CD1c-positive myeloid dendritic cell (primary cell): ENCODE results near the gene SLC39A3.
A peak's percentile ranks its signal among the peaks of the same experiment; 100 is the strongest.

Experiments
- DNase-seq: peaks from one replicate; pipeline ENCODE4 v3.0.0-alpha.2; 2016; ENCODE audit errors: extremely low spot score

The SLC39A3 gene

DNA sequence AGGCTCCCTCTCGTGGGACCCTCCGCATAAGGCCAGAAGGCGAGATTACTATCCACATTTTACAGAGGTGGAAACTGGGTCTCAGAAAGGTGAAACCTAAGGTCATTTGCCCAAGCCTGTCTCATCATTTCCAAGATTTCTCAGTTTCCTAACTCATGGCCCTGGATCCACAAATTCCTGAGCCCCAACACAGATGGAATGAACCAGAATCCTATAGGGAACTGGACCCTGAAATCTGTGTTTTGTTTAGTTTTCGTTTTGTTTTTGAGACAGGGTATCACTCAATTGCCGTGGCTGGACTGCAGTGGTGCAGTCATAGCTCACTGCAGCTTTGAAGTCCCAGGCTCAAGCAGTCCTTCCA is 36.8 kb downstream of the SLC39A3 start:
- DNase-seq, result no peak

DNA sequence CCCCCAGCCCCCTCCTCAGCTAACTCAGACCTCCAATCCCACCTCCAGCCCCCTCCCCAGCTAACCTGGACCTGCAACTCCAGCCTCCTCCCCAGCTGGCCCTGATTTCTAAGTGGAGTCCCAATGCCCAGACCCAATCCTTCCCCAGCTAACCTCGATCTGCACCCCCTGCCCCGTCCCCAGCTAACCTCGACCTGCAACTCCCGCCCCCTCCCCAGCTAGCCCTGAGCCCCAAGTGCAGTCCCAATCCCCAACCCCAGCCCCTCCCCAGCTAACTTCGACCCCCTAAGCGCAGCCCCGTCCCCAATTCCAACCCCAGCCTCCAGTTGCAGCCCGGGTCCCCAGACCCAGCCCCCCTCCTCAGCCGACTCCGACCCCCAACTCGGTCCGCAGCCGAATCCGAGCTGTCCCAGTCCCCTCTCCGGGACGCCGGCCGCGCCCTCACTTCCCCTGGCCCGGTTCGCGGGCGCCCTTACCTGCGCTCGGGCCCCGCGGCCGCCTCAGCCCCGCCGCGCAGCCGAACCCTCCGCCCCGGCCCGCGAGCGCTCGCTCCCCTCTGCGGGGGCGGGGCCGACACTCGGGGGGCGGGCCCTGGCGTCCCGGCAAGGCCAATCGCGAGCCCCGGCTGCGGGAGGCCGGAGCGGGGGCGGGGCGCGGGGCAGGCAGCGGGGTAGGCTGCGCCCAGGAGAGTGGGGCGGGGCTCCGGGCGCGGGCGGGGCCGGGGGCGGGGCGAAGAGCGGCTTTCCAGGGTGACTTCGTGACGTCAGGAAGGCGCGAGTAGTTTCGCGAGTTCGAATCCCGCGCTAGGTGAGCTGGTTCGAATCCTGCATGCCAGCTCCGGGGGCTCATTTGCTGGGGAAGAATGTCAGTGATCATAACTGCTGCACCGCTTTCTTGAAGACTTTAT is 37.4 kb downstream of the SLC39A3 start, which contains the start of gene GNG7:
Gene GNG7 (minus strand): TSS at position 525 of the 907 bp plus-strand sequence. CDS start 182,006 bp downstream, outside the sequence.
- peak; percentile 97 for DNase-seq

DNA sequence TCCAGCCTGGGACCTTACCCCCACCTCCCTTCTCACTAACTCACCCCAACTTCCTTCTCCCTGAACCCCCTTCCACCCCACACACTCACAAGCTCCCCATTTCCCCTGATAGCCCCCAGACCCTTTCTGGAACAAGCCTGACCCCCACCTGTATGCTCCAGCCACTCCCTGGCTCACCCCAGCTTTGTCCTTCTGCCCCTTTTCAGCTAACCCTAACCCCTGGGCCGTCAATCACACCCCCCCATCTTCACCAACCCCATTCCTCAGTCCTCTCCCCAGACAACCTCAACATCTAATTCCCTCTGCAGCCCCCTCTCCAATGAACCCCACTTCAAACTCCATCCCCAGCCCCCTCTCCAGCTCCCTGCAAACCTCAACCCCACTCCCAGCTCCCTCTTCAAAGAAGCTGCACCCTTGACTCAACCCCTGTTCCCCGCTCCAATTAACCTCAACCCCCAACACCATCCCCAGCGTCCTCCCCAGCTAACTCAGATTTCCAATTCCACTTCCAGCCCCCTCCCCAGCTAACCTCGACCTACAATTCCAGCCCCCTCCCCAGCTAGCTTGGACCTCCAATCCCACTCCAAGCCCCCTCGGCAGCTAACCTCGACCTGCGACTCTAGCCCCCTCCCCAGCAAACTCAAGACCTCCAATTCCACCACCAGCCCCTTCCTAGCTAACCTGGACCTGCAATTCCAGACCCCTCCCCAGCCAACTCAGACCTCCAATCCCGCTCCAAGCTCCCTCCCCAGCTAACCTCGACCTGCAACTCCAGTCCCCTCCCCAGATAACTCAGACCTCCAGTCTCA is 38.3 kb downstream of the SLC39A3 start:
- DNase-seq, result no peak

DNA sequence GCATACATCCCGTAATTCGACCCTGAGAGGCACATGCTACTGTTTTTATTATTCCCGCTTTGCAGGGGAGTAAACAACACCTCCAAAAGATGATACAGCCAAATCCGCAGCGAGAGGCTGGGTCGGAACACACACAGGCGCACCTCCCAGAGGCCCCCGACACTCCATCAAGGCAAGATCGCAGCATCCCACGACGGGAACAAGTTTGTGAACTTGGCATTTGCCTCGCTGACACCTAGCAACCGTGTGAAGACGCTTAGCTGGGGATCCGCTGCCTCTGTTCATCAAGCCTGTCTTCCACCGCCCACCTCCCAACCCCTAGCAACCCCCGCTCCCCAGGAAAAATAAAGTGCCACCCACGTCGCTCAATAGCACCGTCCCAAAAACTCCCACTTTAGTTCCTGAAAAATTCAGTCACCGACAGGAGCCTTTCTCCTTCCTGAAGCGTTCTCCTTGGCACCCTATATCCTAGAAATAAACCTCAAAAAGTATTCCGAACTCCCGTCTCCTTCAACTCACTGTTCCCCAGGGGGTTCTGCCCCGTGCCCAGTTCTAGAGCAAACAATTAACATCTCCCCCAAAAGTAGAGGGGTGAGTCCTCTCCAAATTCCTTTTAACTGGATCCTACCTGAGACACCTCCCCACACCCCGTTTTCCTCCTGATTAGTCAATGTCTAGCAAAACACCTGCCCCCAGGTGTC is 39.0 kb downstream of the SLC39A3 start:
- DNase-seq, result peak; percentile 69

DNA sequence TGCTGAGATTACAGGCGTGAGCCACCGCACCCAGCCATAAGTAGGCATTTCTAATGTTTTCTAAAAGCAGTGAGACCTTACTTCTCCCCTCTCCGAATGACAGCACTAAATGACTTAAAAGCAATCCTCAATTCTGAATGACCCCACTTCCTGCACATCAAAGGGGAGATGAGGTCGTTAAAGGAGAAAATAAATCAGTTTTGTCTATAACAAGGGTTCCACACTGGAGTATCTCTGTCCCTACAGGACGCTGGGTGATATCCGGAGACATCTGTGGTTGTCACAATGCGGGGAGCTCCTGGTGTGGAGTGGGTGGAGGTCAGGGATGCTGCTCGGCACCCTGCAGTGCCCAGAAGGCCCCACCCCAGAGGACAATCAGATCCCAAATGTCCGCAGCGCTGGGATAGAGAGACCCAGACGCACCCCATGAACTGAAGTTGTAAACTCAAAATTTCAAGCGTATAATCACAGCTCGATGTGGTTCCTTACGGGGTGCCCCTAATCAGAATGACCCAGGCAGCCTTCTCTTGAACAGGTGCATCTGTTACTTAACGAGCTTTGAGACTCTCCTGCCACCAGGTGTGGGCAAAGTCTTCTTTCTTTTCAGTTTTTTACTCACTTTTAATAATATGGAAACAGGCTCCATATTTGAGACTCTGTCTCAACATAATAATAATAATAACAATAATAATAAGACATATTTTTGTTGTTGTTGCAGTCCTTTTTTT is 40.2 kb downstream of the SLC39A3 start:
- DNase-seq, result no peak

DNA sequence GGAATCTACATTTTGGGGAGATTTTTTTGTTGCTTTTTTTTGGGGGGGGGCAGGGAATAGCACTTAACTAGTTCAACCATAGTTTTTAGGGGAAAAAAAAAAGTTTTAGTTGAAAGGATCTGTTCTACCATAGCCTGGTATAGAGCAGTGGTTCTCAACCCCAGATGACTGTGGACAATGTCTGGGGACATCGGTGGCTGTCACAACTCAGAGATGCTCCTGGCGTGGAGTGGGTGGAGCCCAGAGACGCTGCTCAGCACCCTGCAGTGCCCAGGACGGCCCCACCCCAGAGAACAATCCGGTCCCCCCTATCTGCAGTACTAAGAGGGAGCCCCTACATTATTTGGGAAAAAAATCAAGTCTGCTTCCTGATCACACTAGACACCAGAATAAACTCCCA is 45.6 kb downstream of the SLC39A3 start:
- DNase-seq, result no peak

DNA sequence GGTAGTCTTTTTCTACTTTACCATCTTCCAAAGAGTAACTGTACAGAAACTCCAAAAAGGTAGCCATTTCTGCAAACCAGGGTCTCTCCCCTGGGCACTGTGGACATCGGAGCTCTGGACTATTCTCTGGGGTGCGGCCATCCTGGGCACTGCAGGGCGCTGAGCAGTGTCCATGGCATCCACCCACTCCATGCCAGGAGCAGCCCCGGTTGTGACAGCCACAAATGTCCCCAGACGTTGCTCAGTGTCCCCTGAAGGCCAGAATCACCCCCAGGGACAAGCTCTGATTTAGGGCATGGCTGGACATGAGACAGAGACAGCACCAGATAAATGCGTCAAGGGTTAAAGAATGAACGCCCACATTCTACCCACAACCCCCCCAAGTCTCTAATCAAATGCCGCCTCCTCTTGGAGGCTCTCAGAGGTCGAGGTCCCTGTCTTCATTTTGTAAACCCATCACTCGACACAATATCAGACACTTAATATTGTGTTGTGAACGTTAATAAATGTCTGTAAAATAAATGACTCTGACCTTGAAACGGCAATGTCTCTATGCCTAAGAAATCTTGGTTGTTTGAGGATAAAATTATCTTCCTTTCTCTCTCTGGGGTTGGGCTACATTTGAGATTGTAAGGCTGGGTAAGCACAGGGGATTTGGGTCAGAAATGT is 46.2 kb downstream of the SLC39A3 start:
- no peak for DNase-seq

DNA sequence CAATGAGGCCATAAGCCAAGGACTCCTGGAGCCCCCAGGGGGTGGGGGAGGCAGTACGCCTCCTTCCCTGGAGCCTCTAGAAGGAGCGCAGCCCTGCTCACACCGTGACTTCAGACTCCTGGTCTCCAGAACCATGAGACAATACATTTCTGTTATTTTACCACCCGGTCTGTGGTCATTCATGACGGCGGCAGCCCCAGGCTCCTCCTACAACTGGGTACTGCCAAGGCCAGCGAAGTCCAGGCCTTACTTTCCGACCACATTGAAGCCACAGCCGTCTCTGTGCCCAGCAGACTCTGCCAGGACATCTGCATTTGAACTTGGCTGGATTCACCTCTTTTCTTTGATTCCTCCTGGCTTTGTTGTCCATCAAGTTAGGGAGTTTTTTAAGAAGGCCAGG is 47.9 kb downstream of the SLC39A3 start:
- no peak for DNase-seq

DNA sequence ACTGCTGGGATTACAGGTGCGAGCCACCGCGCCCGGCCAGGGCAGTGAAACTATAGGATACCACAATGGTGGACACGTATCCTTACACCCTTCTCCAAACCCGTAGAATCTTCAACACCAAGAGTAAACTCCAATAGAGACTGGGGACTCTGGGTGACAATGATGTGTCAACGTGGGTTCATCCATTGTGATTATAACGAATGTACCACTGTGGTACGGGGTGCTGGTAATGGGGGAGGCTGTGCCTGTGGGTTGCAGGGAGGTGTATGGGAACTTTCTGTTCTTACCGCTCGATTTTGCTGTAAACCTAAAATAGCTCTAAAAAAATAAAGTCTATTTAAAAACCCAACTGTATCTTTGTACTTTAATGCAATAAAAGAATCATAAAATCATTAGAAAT is 49.0 kb downstream of the SLC39A3 start:
- DNase-seq, result no peak

DNA sequence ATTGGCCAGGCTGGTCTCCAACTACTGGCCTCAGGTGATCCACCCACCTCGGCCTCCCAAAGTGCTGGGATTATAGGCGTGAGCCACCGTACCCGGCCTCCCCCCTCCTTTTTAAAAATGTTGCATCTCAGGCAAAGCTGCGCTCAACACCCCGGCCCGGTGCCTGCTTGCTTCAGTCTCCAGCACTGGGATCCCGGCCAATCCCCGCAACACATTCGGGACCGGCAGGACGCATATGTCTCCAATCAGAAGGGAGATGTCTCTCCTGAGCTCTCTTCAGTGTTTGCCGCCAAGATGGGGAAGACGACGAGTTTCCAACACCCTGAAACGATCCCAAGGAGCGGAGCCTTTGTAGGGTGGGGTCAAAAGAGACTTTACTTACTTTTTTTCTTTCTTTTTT is 53.5 kb downstream of the SLC39A3 start:
- no peak for DNase-seq

DNA sequence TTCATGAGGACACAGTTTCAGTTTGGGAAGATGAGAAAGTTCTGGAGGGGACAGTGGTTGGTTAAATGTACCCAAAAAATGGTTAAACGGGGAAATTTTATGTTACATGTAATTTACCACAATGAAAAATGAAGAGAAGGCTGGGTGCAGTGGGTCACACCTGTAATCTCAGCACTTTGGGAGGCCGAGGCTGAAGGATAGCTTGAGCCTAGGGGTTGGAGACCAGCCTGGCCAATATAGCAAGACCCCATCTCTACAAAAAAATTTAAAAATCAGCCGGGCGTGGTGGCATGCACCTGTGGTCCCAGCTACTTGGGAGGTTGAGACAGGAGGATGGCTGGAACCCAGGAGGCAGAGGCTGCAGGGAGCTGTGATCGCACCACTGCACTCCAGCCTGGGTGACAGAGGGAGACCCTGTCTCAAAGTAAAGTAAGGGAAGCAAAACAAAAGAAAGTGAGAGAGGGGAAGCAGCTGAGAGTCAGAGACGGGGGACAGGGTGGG is 54.6 kb downstream of the SLC39A3 start:
- DNase-seq, result no peak

DNA sequence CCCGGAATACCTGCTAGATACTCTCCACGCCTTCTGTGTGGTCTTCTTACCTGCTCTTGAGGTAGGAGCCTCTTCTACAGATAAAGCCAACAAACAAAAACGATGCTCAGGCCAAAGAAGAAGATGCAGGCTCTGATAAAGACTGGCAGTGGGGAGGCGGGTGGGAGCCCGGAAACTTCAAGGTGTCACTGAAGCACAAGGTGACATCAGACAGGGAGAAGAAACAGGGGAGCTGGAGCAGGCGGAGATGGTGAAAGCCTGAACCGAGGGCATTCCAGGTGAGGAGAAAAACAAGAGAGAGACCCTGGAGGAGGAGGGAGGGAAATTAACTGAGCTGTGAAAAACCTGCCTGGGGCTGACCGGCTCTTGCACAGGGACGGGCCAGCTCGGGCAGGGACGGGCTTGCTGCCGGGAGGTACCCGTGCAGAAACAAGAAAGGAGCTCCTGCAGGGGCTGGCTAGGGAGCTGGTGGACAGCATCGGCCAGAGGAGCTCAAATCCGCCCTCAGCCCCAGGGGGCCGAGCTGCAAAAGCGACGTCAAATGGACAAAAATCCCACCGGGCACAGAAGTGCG is 56.3 kb downstream of the SLC39A3 start:
- DNase-seq, result no peak
